Measurements from ENCODE around the gene SLC12A3. TPM values are rescaled to one million over a fixed set of nuclear protein-coding genes. Genes with fewer than 3 reads are reported as not detected.

Gene SLC12A3
- total RNA-seq, 2 donors from 2014 or later, result not detected

GRCh38 chr16:56956076-56956475, 91.1 kb downstream of the SLC12A3 start:
- no peak for ATAC-seq (ENCODE audit: insufficient number of reproducible peaks, low FRiP score, low read depth)
- no peak for TF ChIP-seq CTCF (IDR thresholded peaks at IDR 0.05)

GRCh38 chr16:56956756-56957155, 91.7 kb downstream of the SLC12A3 start:
- H3K27ac ChIP-seq, result no peak overlapping the region
- H3K9me3 ChIP-seq, result no peaks in the 10 kb centered on the region
- DNase-seq (ENCODE audit: low spot score), result no peak
- H3K4me3 ChIP-seq, result no peak overlapping the region
- H3K27me3 ChIP-seq (replicated peaks; ENCODE audit: insufficient read depth), result no peaks in the 10 kb centered on the region
- peaks cover 8 to 9% of the 10 kb centered on the region in 2 donors for H3K4me1 ChIP-seq (ENCODE audit: control insufficient read depth in 1 of 2, low read depth in 2 of 2)
- no peaks in the 10 kb centered on the region for H3K36me3 ChIP-seq
- no peak for TF ChIP-seq CTCF (IDR thresholded peaks at IDR 0.05)
- no peak for ATAC-seq (ENCODE audit: insufficient number of reproducible peaks, low FRiP score, low read depth)

More at GRCh38 chr16:56956076-56956475, 91.1 kb downstream of the SLC12A3 start:
- Histone ChIP-seq H3K4me3 (no peak overlapping the region), H3K36me3 (no peaks in the 10 kb centered on the region), H3K4me1 (ENCODE audit: control insufficient read depth in 1 of 2, low read depth in 2 of 2) (peaks cover under 1 to 2% of the 10 kb centered on the region in 2 donors), H3K9me3 (no peaks in the 10 kb centered on the region), H3K27ac (no peak overlapping the region), H3K27me3 (replicated peaks; ENCODE audit: insufficient read depth) (no peaks in the 10 kb centered on the region)
- DNase-seq (ENCODE audit: low spot score), result no peak

- H3K9me3 ChIP-seq, result no peaks in the 10 kb centered on the region
- ATAC-seq (ENCODE audit: insufficient number of reproducible peaks, low FRiP score, low read depth) (no peak), DNase-seq (ENCODE audit: low spot score) (no peak)
- no peak overlapping the region for H3K4me3 ChIP-seq
- H3K27ac ChIP-seq, result no peak overlapping the region
- no peaks in the 10 kb centered on the region for H3K36me3 ChIP-seq
- no peaks in the 10 kb centered on the region for H3K27me3 ChIP-seq (replicated peaks; ENCODE audit: insufficient read depth)
- no peak for TF ChIP-seq CTCF (IDR thresholded peaks at IDR 0.05)
- H3K4me1 ChIP-seq (ENCODE audit: control insufficient read depth in 1 of 2, low read depth in 2 of 2), result peaks cover 12 to 13% of the 10 kb centered on the region in 2 donors
Observed at GRCh38 chr16:56960681-56961281, 95.8 kb downstream of the SLC12A3 start.

- H3K4me1 ChIP-seq (ENCODE audit: control insufficient read depth in 1 of 2, low read depth in 2 of 2), result peaks cover 12 to 13% of the 10 kb centered on the region in 2 donors
- no peak for DNase-seq (ENCODE audit: low spot score)
- no peaks in the 10 kb centered on the region for H3K27me3 ChIP-seq (replicated peaks; ENCODE audit: insufficient read depth)
- TF ChIP-seq CTCF (IDR thresholded peaks at IDR 0.05), result no peak
- H3K36me3 ChIP-seq, result no peaks in the 10 kb centered on the region
- H3K4me3 ChIP-seq, result no peak overlapping the region
- no peak overlapping the region for H3K27ac ChIP-seq
- H3K9me3 ChIP-seq, result no peaks in the 10 kb centered on the region
- no peak for ATAC-seq (ENCODE audit: insufficient number of reproducible peaks, low FRiP score, low read depth)
Observed at GRCh38 chr16:56961386-56961785, 96.4 kb downstream of the SLC12A3 start.

GRCh38 chr16:56961851-56962281, 96.9 kb downstream of the SLC12A3 start, which contains the start of gene CETP:
CETP (plus strand) TSS chr16:56961950; CDS start chr16:56961980, 30 bp downstream.
- Histone ChIP-seq H3K4me3 (no peak within 1 kb of the TSS), H3K27ac (no peak within 1 kb of the TSS), H3K27me3 (replicated peaks; ENCODE audit: insufficient read depth) (no peaks in the 10 kb centered on the region), H3K4me1 (ENCODE audit: control insufficient read depth in 1 of 2, low read depth in 2 of 2) (peaks cover 12 to 13% of the 10 kb centered on the region in 2 donors), H3K36me3 (no peaks in the 10 kb centered on the region), H3K9me3 (no peaks in the 10 kb centered on the region)
- no peak for TF ChIP-seq CTCF (IDR thresholded peaks at IDR 0.05)
- no peak for DNase-seq (ENCODE audit: low spot score)
- no peak for ATAC-seq (ENCODE audit: insufficient number of reproducible peaks, low FRiP score, low read depth)
